ENCODE measurements around the gene UNKL. TPM values are rescaled to one million over a fixed set of nuclear protein-coding genes. Genes with fewer than 3 reads are reported as not detected.

UNKL gene
- total and polyA plus RNA-seq, 2 donors (not counting 1 experiment from before 2014, with no cell fraction given) = 53.9 to 178 TPM

DNA sequence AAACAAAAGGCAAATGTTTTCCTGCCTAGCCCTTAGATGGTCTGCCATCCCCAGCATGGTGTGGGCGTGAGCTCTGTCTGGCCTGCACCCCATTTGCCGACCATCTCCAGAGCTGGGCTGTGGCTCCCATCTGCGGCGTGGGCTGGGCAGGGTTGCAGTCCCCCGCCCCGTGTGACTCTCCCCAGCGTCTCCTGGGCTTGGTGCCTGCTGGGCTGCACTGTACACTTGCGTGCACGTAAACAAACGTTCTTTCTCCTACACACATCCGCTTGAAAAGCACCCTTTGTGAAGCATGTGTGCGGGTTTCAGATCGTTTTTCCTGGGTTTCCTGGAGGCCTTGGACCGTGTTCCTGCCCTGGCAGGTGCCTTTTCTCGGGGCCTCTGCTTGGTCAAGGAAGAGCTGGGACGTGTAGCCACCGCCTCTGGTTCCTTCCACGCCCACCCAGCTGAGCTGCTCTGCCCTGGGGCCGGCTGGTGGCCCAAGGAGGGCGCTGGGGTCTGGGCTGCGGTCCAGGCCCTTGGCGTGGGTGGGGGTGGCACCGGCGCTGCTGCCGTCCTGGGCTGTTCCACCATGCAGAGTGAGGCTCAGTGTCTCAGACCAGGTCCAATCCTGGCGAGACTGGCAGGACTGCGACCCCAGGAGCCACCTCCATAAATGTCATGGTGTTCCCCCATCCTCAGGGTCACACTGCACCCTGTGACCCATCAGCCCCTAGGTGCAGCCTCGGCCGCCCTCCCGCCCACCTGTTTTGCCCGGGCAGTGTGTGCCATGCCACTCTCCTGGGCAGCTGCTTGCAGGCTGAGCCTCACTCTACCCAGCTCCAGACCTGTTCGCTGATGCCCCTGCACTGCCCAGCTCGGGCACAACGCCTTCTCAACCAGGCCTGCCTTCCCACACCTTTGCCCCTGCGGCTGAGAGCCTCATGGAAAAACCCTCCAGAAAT, 90.9 kb downstream of the UNKL start:
- Histone ChIP-seq H3K4me1 (ENCODE audit: control insufficient read depth in 2 of 2, insufficient read depth in 2 of 2, low read length in 2 of 2) (peaks cover 0 to 23% of the 10 kb centered on the region in 2 donors), H3K4me3 (ENCODE audit: control extremely low read depth in 1 of 5, extremely low read depth in 1 of 5, insufficient read depth in 1 of 5, low read depth in 2 of 5, low read length in 4 of 5) (no peak overlapping the region), H3K4me2 (replicated peaks; ENCODE audit: low read depth, low read length, poor library complexity, severe bottlenecking) (no peak overlapping the region), H4K20me1 (ENCODE audit: control insufficient read depth, insufficient read depth, low read length, poor library complexity, severe bottlenecking) (peaks cover 60% of the 10 kb centered on the region), H3K9me3 (ENCODE audit: control extremely low read depth in 1 of 3, control insufficient read depth in 2 of 3, insufficient read depth in 1 of 3, low read length in 2 of 3) (no peaks in the 10 kb centered on the region), H3K27me3 (replicated peaks in 1 of 4; ENCODE audit: control extremely low read depth in 1 of 4, control insufficient read depth in 3 of 4, insufficient read depth in 4 of 4, low read length in 3 of 4) (no peaks in the 10 kb centered on the region), H3K36me3 (replicated peaks in 1 of 2; ENCODE audit: control extremely low read depth in 1 of 2, control insufficient read depth in 1 of 2, extremely low read depth in 1 of 2, insufficient read depth in 2 of 2, low read length in 1 of 2) (peaks cover 0 to 61% of the 10 kb centered on the region in 2 experiments), H3K79me2 (ENCODE audit: control insufficient read depth, insufficient read depth, low read length) (peaks cover 25% of the 10 kb centered on the region), H3K27ac (ENCODE audit: low read length in 2 of 2) (no peak overlapping the region), H2AFZ (ENCODE audit: insufficient read depth, low read depth, low read length, poor library complexity, severe bottlenecking) (no peak overlapping the region), H3K9ac (ENCODE audit: low read length) (no peak overlapping the region)
- ChIA-PET POLR2A (interaction anchor here (0.7 to 0.9 kb wide), 2 partner anchors 8 to 12 kb away, joined by 3 to 7 read pairs; no protein-coding TSS in a partner anchor), CTCF (no interaction called here)
- Mint-ChIP-seq H3K4me1 (peaks cover 5% of the 10 kb centered on the region), H3K27me3 (no peaks in the 10 kb centered on the region), H3K9me3 (ENCODE audit: insufficient read depth) (no peaks in the 10 kb centered on the region), H3K27ac (no peak overlapping the region), H3K4me3 (no peak overlapping the region)
- 94% methylated on average over 31 of the region's 35 CpGs for WGBS (ENCODE audit: insufficient coverage)
- DNase-seq (no peak), ATAC-seq (ENCODE audit: low read depth) (no peak)
- intact Hi-C loops (cut with micrococcal nuclease) = no loop called here
- no peak for TF ChIP-seq EZH2 (IDR thresholded peaks at IDR 0.05; ENCODE audit: borderline replicate concordance, insufficient read depth, low read depth, low read length, poor library complexity, severe bottlenecking)
- TF ChIP-seq, protein P1, sequence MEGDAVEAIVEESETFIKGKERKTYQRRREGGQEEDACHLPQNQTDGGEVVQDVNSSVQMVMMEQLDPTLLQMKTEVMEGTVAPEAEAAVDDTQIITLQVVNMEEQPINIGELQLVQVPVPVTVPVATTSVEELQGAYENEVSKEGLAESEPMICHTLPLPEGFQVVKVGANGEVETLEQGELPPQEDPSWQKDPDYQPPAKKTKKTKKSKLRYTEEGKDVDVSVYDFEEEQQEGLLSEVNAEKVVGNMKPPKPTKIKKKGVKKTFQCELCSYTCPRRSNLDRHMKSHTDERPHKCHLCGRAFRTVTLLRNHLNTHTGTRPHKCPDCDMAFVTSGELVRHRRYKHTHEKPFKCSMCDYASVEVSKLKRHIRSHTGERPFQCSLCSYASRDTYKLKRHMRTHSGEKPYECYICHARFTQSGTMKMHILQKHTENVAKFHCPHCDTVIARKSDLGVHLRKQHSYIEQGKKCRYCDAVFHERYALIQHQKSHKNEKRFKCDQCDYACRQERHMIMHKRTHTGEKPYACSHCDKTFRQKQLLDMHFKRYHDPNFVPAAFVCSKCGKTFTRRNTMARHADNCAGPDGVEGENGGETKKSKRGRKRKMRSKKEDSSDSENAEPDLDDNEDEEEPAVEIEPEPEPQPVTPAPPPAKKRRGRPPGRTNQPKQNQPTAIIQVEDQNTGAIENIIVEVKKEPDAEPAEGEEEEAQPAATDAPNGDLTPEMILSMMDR (IDR thresholded peaks at IDR 0.05) = no peak

DNA sequence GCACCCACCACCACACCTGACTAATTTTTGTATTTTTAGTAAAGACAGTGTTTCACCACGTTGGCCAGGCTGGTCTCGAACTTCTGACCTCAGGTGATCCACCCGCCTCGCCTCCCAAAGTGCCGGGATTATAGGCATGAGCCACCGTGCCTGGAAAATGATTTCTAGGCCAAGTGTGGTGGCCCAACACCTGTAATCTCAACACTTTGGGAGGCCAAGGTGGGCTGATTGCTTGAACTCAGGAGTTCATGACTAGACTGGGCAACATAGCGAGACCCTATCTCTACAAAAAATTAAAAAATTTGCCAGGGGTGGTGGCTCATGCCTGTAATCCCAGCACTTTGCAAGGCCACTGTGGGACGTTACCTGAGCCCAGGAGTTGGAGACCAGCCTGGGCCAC, 92.1 kb downstream of the UNKL start:
- peaks cover 5% of the 10 kb centered on the region for H3K4me1 Mint-ChIP-seq
- CTCF ChIA-PET = no interaction called here

More for the DNA sequence above, 92.1 kb downstream of the UNKL start:
- ATAC-seq (ENCODE audit: low read depth) (no peak), DNase-seq (no peak)
- H3K4me3 ChIP-seq (ENCODE audit: control extremely low read depth in 1 of 5, extremely low read depth in 1 of 5, insufficient read depth in 1 of 5, low read depth in 2 of 5, low read length in 4 of 5) = no peak overlapping the region
- H3K36me3 ChIP-seq (replicated peaks in 1 of 2; ENCODE audit: control extremely low read depth in 1 of 2, control insufficient read depth in 1 of 2, extremely low read depth in 1 of 2, insufficient read depth in 2 of 2, low read length in 1 of 2) = peaks cover 0 to 72% of the 10 kb centered on the region in 2 experiments
- H3K4me1 ChIP-seq (ENCODE audit: control insufficient read depth in 2 of 2, insufficient read depth in 2 of 2, low read length in 2 of 2) = peaks cover 0 to 19% of the 10 kb centered on the region in 2 donors
- H4K20me1 ChIP-seq (ENCODE audit: control insufficient read depth, insufficient read depth, low read length, poor library complexity, severe bottlenecking) = peaks cover 71% of the 10 kb centered on the region
- peaks cover 37% of the 10 kb centered on the region for H3K79me2 ChIP-seq (ENCODE audit: control insufficient read depth, insufficient read depth, low read length)
- 97% methylated on average over 7 of the region's 8 CpGs for WGBS (ENCODE audit: insufficient coverage)
- POLR2A ChIA-PET = interaction anchor here (0.7 kb wide), 1 partner anchor 170 kb away, joined by 3 read pairs; no protein-coding TSS in a partner anchor
- H3K9ac ChIP-seq (ENCODE audit: low read length) = no peak overlapping the region
- Mint-ChIP-seq H3K4me3 (no peak overlapping the region), H3K27ac (no peak overlapping the region), H3K27me3 (no peaks in the 10 kb centered on the region), H3K9me3 (ENCODE audit: insufficient read depth) (no peaks in the 10 kb centered on the region)
- intact Hi-C loops (cut with micrococcal nuclease) = no loop called here
- H3K4me2 ChIP-seq (replicated peaks; ENCODE audit: low read depth, low read length, poor library complexity, severe bottlenecking) = no peak overlapping the region
- no peaks in the 10 kb centered on the region for H3K27me3 ChIP-seq (replicated peaks in 1 of 4; ENCODE audit: control extremely low read depth in 1 of 4, control insufficient read depth in 3 of 4, insufficient read depth in 4 of 4, low read length in 3 of 4)
- no peak overlapping the region for H3K27ac ChIP-seq (ENCODE audit: low read length in 2 of 2)
- H2AFZ ChIP-seq (ENCODE audit: insufficient read depth, low read depth, low read length, poor library complexity, severe bottlenecking) = no peak overlapping the region
- TF ChIP-seq, protein P1 (IDR thresholded peaks at IDR 0.05) = no peak
- no peak for TF ChIP-seq EZH2 (IDR thresholded peaks at IDR 0.05; ENCODE audit: borderline replicate concordance, insufficient read depth, low read depth, low read length, poor library complexity, severe bottlenecking)
- H3K9me3 ChIP-seq (ENCODE audit: control extremely low read depth in 1 of 3, control insufficient read depth in 2 of 3, insufficient read depth in 1 of 3, low read length in 2 of 3) = no peaks in the 10 kb centered on the region

All from B cell (primary cell).